Heart left ventricle (tissue), 13 donors: ENCODE data around the gene ARRDC2.
"Not testable (repeated sequence)": the region's sequence is repeated elsewhere in the genome, so short reads cannot be mapped to it uniquely, and the experiment has no call there.

Source experiments
- POLR2A ChIP-seq, 2 donors: fragments of 450-650 bp; IDR thresholded peaks; one replicate each; pipeline ENCODE4 v1.6.1; 2017; ENCODE audit warnings: antibody characterized with exemption in 2 of 2, mild to moderate bottlenecking in 2 of 2, moderate library complexity in 2 of 2
- TF ChIP-seq, protein P1 (sequence below), 12 donors: fragments of 200-600 bp; sonication (generic) in 4 of 12; IDR thresholded peaks; one replicate each; pipeline versions ENCODE4 v1.5.0 to v1.8.0; 2018 to 2022; ENCODE audit warnings: antibody characterized with exemption in 12 of 12, mild to moderate bottlenecking in 5 of 12
- donor health status: ischemic (EF 13 %, LVEDD 7.1; RV severe dilation, severe dysfunction).
- donor health status: DM: no; HTN: yes; CAD: no.
- donor health status: DM: no; HTN: no; CAD: no.
- donor health status: ischemic (EF 25% LVEDD 6.9; RV normal size, moderate dysfunction).
- donor health status: ischemic (EF 25% LVEDD 5.7; RV mildly dilated, moderate dysfunction).
- donor health status: ischemic (EF 35%, LVEDD 5.7; RV mildly dilated, moderate dysfunction).
- donor health status: nonischemic (EF 11% LVEDD 7.7; RV severe dilation, severe dysfunction).
- donor health status: DM: yes; HTN: yes; CAD: no.
- donor health status: PGD.
- donor health status: ischemic (EF 29% LVEDD 5.4; RV normal size, mild dysfunction).
- donor health status: nonischemic (EF 23%, LVEDD 6.1; RV moderate dilation, normal function).

DNA sequence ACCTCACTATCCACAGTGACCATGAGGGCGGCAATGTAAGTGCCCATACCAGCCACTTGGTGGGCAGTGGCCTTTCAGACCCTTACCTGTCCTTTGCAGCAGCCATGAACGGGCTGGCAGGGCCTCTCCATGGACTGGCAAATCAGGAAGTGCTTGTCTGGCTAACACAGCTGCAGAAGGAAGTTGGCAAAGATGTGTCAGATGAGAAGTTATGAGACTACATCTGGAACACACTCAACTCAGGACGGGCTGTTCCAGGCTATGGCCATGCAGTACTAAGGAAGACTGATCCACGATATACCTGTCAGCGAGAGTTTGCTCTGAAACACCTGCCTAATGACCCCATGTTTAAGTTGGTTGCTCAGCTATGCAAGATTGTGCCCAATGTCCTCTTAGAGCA lies 23.4 kb downstream of the ARRDC2 start:
- TF ChIP-seq, protein P1, sequence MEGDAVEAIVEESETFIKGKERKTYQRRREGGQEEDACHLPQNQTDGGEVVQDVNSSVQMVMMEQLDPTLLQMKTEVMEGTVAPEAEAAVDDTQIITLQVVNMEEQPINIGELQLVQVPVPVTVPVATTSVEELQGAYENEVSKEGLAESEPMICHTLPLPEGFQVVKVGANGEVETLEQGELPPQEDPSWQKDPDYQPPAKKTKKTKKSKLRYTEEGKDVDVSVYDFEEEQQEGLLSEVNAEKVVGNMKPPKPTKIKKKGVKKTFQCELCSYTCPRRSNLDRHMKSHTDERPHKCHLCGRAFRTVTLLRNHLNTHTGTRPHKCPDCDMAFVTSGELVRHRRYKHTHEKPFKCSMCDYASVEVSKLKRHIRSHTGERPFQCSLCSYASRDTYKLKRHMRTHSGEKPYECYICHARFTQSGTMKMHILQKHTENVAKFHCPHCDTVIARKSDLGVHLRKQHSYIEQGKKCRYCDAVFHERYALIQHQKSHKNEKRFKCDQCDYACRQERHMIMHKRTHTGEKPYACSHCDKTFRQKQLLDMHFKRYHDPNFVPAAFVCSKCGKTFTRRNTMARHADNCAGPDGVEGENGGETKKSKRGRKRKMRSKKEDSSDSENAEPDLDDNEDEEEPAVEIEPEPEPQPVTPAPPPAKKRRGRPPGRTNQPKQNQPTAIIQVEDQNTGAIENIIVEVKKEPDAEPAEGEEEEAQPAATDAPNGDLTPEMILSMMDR (IDR thresholded peaks at IDR 0.05) = not testable (repeated sequence)
- TF ChIP-seq POLR2A (IDR thresholded peaks at IDR 0.05) = not testable (repeated sequence)
